ENCODE data around the gene G0S2. TPM values are rescaled to one million over a fixed set of nuclear protein-coding genes. Genes with fewer than 3 reads are reported as not detected.

The G0S2 gene
- total RNA-seq, 1 donor from 2014 or later: 19.9 TPM

DNA sequence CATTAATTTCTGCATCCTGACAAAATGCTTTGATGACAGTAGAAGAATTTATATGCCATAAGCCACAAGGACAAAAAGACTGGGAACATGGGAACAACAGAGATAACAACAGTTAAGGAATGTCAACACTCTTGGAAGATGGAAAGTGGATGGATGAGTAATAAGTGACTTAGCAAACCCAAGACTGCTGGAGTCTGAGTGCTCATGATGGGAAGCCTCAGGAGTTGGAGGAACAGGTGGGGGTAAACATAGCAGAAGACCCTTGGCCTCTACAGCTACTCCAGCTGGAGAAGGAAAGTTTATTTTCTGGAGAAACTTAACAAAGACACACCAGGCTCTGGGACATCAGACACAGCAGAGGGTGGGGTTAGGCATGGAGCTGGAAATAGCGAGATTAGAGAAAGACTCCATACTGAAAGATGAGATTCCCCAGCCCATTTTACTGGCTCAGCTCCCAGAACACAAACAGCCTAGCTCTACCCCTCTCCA is 13.6 kb downstream of the G0S2 start:
- H3K4me1 ChIP-seq: peaks cover 20% of the 10 kb centered on the region
- intact Hi-C loops (cut with DNase I): no loop called here
- ATAC-seq (peak in 1 of 2 donors; percentile 21), DNase-seq (no peak)
- H3K4me3 ChIP-seq: no peak overlapping the region
- no peak for TF ChIP-seq CTCF (IDR thresholded peaks at IDR 0.05)
- no peaks in the 10 kb centered on the region for H3K27me3 ChIP-seq (ENCODE audit: low read depth)
- H3K36me3 ChIP-seq: no peaks in the 10 kb centered on the region
- no peak overlapping the region for H3K27ac ChIP-seq
- no peaks in the 10 kb centered on the region for H3K9me3 ChIP-seq

GRCh38 chr1:209689477-209689876 is 14.3 kb downstream of the G0S2 start:
- peaks cover 6% of the 10 kb centered on the region for H3K27me3 ChIP-seq (ENCODE audit: low read depth)
- intact Hi-C loops (cut with DNase I): no loop called here
- H3K27ac ChIP-seq: no peak overlapping the region
- H3K4me3 ChIP-seq: no peak overlapping the region
- H3K4me1 ChIP-seq: peaks cover 20% of the 10 kb centered on the region
- no peak for TF ChIP-seq CTCF (IDR thresholded peaks at IDR 0.05)
- H3K36me3 ChIP-seq: no peaks in the 10 kb centered on the region
- H3K9me3 ChIP-seq: no peaks in the 10 kb centered on the region
- DNase-seq (no peak), ATAC-seq (no peak)

- ATAC-seq: no peak
- intact Hi-C loops (cut with DNase I): loop anchor here (5.0 kb wide), 1 partner anchor 114 kb away; no protein-coding TSS in a partner anchor
- no peak for DNase-seq
- H3K4me3 ChIP-seq: no peak overlapping the region
- TF ChIP-seq CTCF (IDR thresholded peaks at IDR 0.05): no peak
- H3K9me3 ChIP-seq: no peaks in the 10 kb centered on the region
- H3K27ac ChIP-seq: no peak overlapping the region
- peaks cover 16% of the 10 kb centered on the region for H3K4me1 ChIP-seq
- H3K27me3 ChIP-seq (ENCODE audit: low read depth): peaks cover 6% of the 10 kb centered on the region
- no peaks in the 10 kb centered on the region for H3K36me3 ChIP-seq
These were observed 16.0 kb downstream of the G0S2 start for GRCh38 chr1:209691237-209691636.

DNA sequence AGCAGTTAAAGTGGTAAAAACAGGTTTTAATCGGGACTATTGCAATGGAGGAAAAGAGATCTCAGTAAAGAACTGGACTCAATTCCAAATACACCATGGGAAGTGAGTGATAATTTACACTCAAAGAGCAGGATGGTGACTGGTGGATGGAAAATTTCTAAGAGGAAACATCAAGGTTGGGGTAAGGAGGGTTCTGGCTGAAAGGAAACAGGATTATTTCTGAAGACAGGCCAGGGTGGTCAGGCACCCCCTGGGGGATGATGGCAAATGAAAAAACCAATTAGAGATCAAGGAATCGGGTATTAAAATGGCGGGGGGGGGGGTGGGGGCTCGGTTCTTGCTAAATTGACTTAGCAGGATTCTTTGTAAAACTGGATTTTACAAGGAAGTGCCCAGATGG is 17.1 kb downstream of the G0S2 start:
- ATAC-seq (no peak), DNase-seq (no peak)
- peaks cover 6% of the 10 kb centered on the region for H3K27me3 ChIP-seq (ENCODE audit: low read depth)
- H3K9me3 ChIP-seq: no peaks in the 10 kb centered on the region
- no peak overlapping the region for H3K4me3 ChIP-seq
- H3K27ac ChIP-seq: no peak overlapping the region
- H3K4me1 ChIP-seq: peaks cover 16% of the 10 kb centered on the region
- TF ChIP-seq CTCF (IDR thresholded peaks at IDR 0.05): no peak
- intact Hi-C loops (cut with DNase I): loop anchor here (5.0 kb wide), 1 partner anchor 115 kb away; no protein-coding TSS in a partner anchor
- no peaks in the 10 kb centered on the region for H3K36me3 ChIP-seq

- TF ChIP-seq CTCF (IDR thresholded peaks at IDR 0.05): peak; percentile 82
- H3K27me3 ChIP-seq (ENCODE audit: low read depth): peaks cover 6% of the 10 kb centered on the region
- intact Hi-C loops (cut with DNase I): loop anchor here (5.0 kb wide), 1 partner anchor 116 kb away; no protein-coding TSS in a partner anchor
- no peak overlapping the region for H3K27ac ChIP-seq
- H3K9me3 ChIP-seq: no peaks in the 10 kb centered on the region
- H3K36me3 ChIP-seq: no peaks in the 10 kb centered on the region
- DNase-seq (peak; percentile 63), ATAC-seq (peak; percentile 68 to 74)
- peaks cover 16% of the 10 kb centered on the region for H3K4me1 ChIP-seq
- H3K4me3 ChIP-seq: no peak overlapping the region
These were observed 17.7 kb downstream of the G0S2 start for GRCh38 chr1:209692745-209693504.
